ENCODE data around the gene NPC1.
"Not testable (repeated sequence)": the region's sequence is repeated elsewhere in the genome, so short reads cannot be mapped to it uniquely, and the experiment has no call there.

NPC1 gene

DNA sequence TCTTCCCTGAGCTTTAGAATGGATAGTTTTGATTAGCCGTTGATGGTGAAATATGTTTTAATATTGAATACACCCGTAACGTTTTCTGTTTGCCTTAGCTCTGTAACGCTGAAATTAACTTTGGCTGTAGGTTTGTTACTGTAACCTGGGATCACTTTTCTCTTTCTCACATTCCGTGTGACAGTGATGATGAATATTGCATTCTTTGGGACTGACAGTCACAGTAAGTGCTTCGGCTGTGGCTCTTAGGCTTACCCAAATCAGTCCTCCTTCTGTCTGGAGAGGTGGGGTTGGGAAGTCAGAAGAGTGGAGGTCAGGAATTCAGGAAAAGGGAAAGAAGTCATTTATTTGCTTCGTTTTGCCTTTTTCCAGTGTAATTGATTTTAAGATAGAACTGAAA, 65.0 kb downstream of the NPC1 start:
- Mint-ChIP-seq H3K9me3 (no peaks in the 10 kb centered on the region), H3K27ac (no peak overlapping the region), H3K27me3 (no peaks in the 10 kb centered on the region), H3K4me1 (peaks cover 8% of the 10 kb centered on the region), H3K36me3 (ENCODE audit: low read depth) (peaks cover 49% of the 10 kb centered on the region), H3K4me3 (no peak overlapping the region)
- DNase-seq = no peak
- ATAC-seq = no peak

DNA sequence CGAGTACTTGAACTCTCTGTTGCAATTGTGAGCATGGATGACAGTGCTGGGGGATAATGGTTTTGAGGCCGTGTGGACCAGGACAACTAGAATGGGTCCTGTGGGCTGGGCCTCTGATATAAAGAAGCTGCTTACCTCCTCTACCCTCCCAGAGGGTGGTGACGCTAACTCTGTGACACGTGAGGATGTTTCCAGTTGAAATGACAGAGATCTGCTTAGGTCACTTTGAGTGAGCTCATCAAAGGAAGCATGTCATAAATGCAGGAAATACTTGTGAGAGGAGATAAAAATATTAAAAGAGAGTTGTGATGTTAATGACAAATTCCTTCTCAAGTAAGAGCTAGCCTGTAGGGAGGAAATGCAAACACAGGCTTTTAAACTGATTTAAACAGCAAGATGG, 66.6 kb downstream of the NPC1 start:
- Mint-ChIP-seq H3K27me3 (no peaks in the 10 kb centered on the region), H3K9me3 (no peaks in the 10 kb centered on the region), H3K4me3 (no peak overlapping the region), H3K27ac (no peak overlapping the region), H3K36me3 (ENCODE audit: low read depth) (peaks cover 53% of the 10 kb centered on the region), H3K4me1 (peaks cover 8% of the 10 kb centered on the region)
- ATAC-seq (no peak), DNase-seq (no peak)

DNA sequence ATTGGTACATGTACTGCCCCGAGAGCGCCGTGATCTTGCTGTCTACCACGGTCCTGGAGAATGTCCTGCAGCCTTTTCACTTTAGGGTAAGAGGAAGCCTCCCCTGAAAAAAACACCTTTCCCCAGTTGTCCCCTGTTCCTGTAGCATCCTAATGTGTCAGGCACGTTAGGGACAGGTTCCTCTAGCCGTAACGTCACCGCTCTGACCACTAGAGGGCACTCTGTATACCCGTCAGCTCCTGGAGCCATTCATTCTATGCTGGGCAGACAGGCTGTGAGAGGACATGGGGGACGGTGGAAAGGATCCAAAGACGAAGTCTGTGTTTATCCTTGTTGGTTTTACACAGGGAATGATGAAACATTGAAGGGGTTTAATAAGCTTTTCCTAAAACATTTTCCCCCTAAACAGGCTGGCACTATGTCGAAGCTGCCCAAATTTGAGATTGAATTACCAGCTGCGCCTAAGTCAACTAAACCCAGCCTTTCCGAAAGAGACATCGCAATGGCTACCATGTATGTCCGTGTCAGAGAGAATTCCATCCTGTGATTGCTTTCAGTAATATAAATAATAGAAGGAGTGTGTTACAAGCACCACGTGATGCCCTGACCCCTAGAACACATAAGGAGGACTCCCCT, 70.3 kb downstream of the NPC1 start:
- DNase-seq = peak; percentile 73
- H3K27ac Mint-ChIP-seq = no peak overlapping the region
- no peaks in the 10 kb centered on the region for H3K27me3 Mint-ChIP-seq
- no peak overlapping the region for H3K4me3 Mint-ChIP-seq
- no peaks in the 10 kb centered on the region for H3K9me3 Mint-ChIP-seq
- peaks cover 44% of the 10 kb centered on the region for H3K36me3 Mint-ChIP-seq (ENCODE audit: low read depth)
- peak; percentile 99 for ATAC-seq
- H3K4me1 Mint-ChIP-seq = peaks cover 12% of the 10 kb centered on the region

DNA sequence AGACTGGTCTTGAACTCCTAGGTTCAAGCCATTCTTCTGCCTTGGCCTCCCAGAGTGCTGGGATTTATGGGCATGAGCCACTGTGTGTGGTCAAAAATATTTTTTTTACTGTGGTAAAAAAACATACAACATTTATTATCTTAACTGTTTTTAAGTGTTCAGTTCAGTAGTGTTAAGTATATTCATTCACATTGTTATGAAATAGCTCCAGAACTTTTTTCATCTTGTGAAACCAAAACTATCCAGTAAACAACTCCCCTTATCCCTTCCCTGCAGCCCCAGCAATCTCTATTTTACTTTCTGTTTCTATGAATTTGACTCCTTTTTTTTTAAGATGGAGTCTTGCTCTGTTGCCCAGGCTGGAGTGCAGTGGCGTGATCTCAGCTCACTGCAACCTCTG, 73.7 kb downstream of the NPC1 start:
- H3K4me3 Mint-ChIP-seq = no peak overlapping the region
- H3K4me1 Mint-ChIP-seq = peaks cover 14% of the 10 kb centered on the region
- ATAC-seq (no peak), DNase-seq (no peak)
- peaks cover 47% of the 10 kb centered on the region for H3K36me3 Mint-ChIP-seq (ENCODE audit: low read depth)
- H3K27me3 Mint-ChIP-seq = no peaks in the 10 kb centered on the region
- no peaks in the 10 kb centered on the region for H3K9me3 Mint-ChIP-seq
- H3K27ac Mint-ChIP-seq = peak overlapping the region; percentile 29

DNA sequence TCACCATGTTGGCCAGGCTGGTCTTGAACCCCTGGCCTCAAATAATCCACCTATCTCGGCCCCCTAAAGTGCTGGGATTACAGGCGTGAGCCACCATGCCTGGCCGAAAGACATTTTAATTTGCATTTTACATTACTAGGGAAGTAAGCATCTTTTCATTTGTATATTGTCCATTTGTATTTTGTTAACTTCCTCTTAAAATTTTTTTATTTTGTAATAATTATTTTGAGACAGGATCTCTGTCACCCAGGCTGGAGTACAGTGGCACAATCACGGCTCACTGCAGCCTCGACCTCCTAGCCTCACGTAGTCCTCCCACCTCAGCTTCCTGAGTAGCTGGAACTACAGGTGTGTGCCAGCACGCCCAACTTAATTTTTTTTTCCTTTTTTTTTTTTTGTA, 74.1 kb downstream of the NPC1 start:
- H3K4me3 Mint-ChIP-seq, H3K9me3 Mint-ChIP-seq, ATAC-seq, DNase-seq, H3K27me3 Mint-ChIP-seq: not testable (repeated sequence)
- peak overlapping the region; percentile 29 for H3K27ac Mint-ChIP-seq
- H3K4me1 Mint-ChIP-seq = peaks cover 17% of the 10 kb centered on the region
- H3K36me3 Mint-ChIP-seq (ENCODE audit: low read depth) = peaks cover 43% of the 10 kb centered on the region

DNA sequence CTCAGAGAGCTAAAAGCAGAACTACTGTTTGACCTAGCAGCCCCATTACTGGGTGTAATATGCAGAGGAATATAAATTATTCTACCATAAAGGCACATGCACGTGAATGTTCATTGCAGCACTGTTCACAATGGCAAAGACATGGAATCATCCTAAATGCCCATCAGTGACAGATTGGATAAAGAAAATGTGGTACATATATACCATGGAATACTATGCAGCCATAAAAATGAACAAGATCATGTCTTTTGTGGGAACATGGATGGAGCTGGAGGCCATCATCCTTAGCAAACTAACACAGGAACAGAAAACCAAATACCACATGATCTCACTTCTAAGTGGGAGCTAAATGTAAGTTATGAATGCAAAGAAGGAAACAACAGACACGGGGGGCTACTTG, 75.4 kb downstream of the NPC1 start:
- H3K27ac Mint-ChIP-seq, H3K9me3 Mint-ChIP-seq, ATAC-seq, H3K4me3 Mint-ChIP-seq, DNase-seq, H3K27me3 Mint-ChIP-seq: not testable (repeated sequence)
- H3K4me1 Mint-ChIP-seq = peaks cover 20% of the 10 kb centered on the region
- peaks cover 39% of the 10 kb centered on the region for H3K36me3 Mint-ChIP-seq (ENCODE audit: low read depth)

DNA sequence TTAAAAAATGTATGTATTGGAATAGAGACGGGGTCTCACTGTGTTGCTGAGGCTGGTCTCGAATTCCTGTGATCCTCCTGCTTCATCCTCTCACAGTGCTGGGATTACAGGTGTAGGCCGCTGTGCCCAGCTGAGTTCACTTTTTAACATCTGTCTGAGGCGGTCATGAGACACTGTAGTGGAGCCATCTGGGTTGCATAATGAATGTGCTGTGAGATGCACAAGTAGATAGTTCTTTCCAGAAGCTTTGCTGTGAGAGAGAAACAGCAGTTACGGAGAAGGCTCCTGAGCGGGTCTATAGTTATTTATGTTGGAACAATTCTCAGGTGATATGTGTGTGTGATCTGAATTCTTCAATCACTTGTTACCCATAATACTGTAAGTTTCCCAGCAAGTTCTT, 79.9 kb downstream of the NPC1 start:
- ATAC-seq (no peak), DNase-seq (no peak)
- Mint-ChIP-seq H3K4me3 (no peak overlapping the region), H3K27me3 (no peaks in the 10 kb centered on the region), H3K4me1 (peaks cover 35% of the 10 kb centered on the region), H3K27ac (no peak overlapping the region), H3K9me3 (no peaks in the 10 kb centered on the region), H3K36me3 (ENCODE audit: low read depth) (peaks cover 27% of the 10 kb centered on the region)

DNA sequence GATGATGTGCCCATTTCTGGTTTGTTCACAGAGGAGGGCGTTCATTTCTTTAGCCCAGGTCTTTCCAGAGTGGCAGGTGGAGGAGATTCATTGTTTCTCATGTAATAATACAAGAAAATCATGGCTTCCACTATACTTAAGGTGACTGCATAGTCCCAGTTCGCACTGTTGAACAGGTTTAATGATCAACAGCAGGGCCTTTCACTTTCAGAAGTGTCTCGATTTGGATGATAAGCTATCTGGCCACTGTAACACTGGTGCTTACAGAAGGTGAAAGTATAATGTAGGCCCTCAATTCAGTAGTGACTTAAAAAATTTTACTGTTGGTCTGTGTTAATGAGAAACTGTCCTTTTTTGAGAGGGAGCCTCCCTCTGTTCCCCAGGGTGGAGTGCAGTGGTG, 81.6 kb downstream of the NPC1 start:
- H3K4me1 Mint-ChIP-seq = peaks cover 35% of the 10 kb centered on the region
- DNase-seq = no peak
- H3K27me3 Mint-ChIP-seq = no peaks in the 10 kb centered on the region
- H3K27ac Mint-ChIP-seq = peak overlapping the region; percentile 90
- ATAC-seq = no peak
- peaks cover 13% of the 10 kb centered on the region for H3K36me3 Mint-ChIP-seq (ENCODE audit: low read depth)
- peak overlapping the region; percentile 96 for H3K4me3 Mint-ChIP-seq
- no peaks in the 10 kb centered on the region for H3K9me3 Mint-ChIP-seq

DNA sequence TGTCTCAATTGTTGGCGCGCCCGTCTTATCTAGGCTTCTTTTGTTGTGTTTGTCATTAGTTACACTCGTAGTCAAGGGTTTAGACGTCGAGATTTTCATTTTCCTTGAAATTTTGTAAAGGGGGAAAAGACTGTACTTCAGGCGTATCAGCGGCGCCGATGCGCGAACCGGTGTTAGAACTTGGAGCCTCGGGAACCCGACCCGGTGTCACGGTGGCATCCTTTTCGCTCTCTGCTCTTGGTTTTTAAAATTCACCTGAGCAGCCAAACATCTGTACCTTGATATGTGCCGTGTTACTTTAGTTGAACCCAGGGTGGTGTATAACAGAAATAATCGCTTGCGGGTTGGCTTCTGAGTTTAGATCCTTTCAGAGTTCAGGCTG, 82.4 kb downstream of the NPC1 start:
- DNase-seq (no peak), ATAC-seq (no peak)
- Mint-ChIP-seq H3K9me3 (no peaks in the 10 kb centered on the region), H3K27ac (peak overlapping the region; percentile 90), H3K4me1 (peaks cover 39% of the 10 kb centered on the region), H3K27me3 (no peaks in the 10 kb centered on the region), H3K36me3 (ENCODE audit: low read depth) (peaks cover 12% of the 10 kb centered on the region), H3K4me3 (peak overlapping the region; percentile 96)

DNA sequence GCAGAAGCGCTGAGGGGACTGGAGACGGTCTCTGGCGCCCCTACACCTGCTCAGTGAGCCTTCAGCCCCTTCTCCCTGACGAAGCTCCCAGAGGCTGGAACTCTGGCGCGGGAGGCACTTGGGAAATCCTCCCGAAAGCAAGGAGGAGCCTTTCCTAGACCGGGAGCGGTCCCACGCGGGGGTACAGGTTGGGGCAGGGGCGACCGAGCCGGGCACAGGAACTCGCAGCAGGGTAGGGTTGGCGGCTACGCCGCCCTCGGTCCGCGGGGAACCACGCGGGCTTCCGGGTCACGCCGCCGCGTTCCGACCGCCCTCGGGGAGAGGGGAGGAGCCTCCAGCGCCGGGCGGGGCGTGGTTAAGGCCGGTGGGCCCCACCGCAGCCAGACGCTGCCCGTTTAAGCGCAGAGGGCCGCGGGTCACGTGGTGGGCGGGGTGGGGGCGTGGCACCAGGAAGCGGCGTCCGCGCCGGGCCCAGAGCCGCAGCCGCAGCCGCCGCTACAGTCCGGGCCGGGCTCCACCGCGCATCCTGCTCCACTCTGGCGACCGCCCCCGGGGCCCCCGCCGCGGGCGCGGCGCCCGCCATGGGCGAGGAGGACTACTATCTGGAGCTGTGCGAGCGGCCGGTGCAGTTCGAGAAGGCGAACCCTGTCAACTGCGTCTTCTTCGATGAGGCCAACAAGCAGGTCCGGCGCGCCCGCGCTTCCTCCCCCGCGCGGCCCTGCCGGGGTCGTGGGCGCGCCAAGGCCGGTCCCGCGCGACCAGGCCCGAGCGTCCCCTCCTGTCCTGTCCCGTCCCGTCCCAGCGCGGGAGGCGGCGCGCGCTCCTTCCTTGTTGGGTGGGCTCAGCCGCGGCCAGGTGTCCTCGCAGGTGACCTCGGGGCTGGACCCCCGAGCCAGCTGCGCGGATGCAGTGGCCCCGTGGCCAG, 83.0 kb downstream of the NPC1 start, which contains the start of gene RMC1:
TSS of gene RMC1 (plus strand) at position 474 of the 925 bp plus-strand sequence. CDS start at position 582, 108 bp downstream.
- peak within 1 kb of the TSS; percentile 90 for H3K27ac Mint-ChIP-seq
- peaks cover 9% of the 10 kb centered on the region for H3K36me3 Mint-ChIP-seq (ENCODE audit: low read depth)
- peaks cover 44% of the 10 kb centered on the region for H3K4me1 Mint-ChIP-seq
- ATAC-seq (peak; percentile 89), DNase-seq (peak; percentile 99)
- H3K9me3 Mint-ChIP-seq = no peaks in the 10 kb centered on the region
- H3K4me3 Mint-ChIP-seq = peak within 1 kb of the TSS; percentile 96
- H3K27me3 Mint-ChIP-seq = no peaks in the 10 kb centered on the region

DNA sequence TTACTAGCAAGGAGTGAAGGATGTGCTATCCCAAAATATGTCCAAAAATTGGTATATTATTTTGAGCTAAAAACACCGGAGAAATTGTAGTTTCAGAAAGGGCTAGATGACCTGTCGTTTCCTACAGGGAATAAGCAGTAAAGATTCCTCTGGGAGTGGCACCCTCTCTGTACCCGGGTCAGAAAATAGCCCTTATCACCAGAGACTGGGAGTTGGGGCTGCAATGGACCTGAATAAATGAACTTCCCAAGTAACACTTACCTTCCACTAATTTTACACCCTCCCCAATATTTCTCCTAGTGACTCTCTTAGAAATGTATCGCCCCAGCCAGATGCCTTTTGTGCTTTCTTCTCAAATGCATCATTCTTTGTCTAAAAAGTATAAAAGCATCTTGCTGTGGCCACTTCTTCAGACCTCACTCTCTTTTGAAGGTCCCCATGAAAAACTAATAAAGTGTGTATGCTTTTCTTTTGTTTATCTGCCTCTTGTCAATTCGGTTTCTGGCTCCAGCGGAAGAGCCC, 83.7 kb downstream of the NPC1 start:
- no peak for DNase-seq
- ATAC-seq = no peak
- peaks cover 49% of the 10 kb centered on the region for H3K4me1 Mint-ChIP-seq
- H3K27ac Mint-ChIP-seq = peak overlapping the region; percentile 88
- no peaks in the 10 kb centered on the region for H3K27me3 Mint-ChIP-seq
- H3K4me3 Mint-ChIP-seq = peak overlapping the region; percentile 82
- H3K36me3 Mint-ChIP-seq (ENCODE audit: low read depth) = peaks cover 5% of the 10 kb centered on the region
- no peaks in the 10 kb centered on the region for H3K9me3 Mint-ChIP-seq

DNA sequence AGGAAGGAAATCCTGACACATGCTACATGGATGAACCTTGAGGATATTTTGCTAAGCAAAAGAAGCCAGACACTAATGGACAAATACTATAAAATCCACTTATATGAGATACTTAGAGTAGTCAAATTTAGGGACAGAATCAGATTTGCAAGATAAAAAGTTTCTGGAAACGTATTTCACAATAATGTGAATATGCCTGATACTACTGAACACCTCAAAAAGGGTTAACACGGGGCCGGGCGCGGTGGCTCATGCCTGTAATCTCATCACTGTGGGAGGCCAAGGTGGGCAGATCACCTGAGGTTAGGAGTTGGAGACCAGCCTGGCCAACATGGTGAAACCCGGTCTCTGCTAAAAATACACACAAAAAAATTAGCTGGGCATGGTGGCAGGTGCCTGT, 84.7 kb downstream of the NPC1 start:
- DNase-seq (no peak), ATAC-seq (no peak)
- Mint-ChIP-seq H3K4me1 (peaks cover 46% of the 10 kb centered on the region), H3K9me3 (no peaks in the 10 kb centered on the region), H3K4me3 (no peak overlapping the region), H3K36me3 (ENCODE audit: low read depth) (peaks cover 5% of the 10 kb centered on the region), H3K27ac (no peak overlapping the region), H3K27me3 (no peaks in the 10 kb centered on the region)

DNA sequence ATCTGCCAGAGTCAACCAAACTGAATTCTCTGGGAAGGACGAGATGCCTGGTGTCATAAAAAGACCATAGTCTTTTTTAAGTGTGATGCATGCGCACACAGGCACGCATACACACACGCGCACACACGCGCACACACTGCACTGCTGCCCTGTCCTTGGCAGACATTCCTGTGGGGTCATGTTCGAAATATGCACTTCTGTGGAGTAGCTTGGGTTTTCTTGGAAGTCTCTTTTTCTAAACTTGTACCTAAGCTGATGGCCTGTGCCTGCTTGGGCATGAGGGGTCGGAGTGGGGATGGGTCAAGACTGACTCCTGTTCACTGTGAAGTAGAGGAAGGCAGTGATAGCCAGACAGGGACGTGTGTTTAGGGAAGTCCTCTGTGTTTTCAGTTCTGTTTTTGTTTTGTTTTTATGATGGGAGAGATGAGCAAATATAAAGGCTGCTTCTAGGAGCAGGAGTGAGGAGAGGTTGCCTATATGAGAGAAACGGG, 87.0 kb downstream of the NPC1 start:
- no peak overlapping the region for H3K4me3 Mint-ChIP-seq
- H3K36me3 Mint-ChIP-seq (ENCODE audit: low read depth) = no peaks in the 10 kb centered on the region
- DNase-seq (no peak), ATAC-seq (no peak)
- no peaks in the 10 kb centered on the region for H3K27me3 Mint-ChIP-seq
- peaks cover 37% of the 10 kb centered on the region for H3K4me1 Mint-ChIP-seq
- H3K27ac Mint-ChIP-seq = peak overlapping the region; percentile 21
- no peaks in the 10 kb centered on the region for H3K9me3 Mint-ChIP-seq

DNA sequence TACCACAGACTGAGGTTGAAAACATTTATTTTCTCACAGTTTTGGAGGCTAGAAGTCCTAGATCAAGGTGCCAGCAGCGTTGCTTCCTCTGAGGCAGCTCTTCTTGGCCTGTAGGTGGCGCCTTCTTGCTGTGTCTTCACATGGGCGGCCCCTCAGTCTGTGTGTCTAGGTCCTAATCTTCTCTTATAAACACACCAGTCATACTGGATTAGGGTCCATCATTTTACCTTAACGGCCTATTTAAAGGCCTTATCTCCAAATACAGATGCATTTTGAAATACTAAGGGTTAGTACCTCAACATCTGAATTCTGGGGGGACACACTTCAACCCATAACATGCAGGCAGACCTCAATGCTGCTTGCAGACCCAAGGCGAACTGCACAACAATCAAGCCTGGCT, 87.4 kb downstream of the NPC1 start:
- ATAC-seq (peak; percentile 62), DNase-seq (peak; percentile 77)
- Mint-ChIP-seq H3K4me3 (no peak overlapping the region), H3K27me3 (no peaks in the 10 kb centered on the region), H3K27ac (peak overlapping the region; percentile 8), H3K4me1 (peaks cover 33% of the 10 kb centered on the region), H3K36me3 (ENCODE audit: low read depth) (no peaks in the 10 kb centered on the region), H3K9me3 (no peaks in the 10 kb centered on the region)

DNA sequence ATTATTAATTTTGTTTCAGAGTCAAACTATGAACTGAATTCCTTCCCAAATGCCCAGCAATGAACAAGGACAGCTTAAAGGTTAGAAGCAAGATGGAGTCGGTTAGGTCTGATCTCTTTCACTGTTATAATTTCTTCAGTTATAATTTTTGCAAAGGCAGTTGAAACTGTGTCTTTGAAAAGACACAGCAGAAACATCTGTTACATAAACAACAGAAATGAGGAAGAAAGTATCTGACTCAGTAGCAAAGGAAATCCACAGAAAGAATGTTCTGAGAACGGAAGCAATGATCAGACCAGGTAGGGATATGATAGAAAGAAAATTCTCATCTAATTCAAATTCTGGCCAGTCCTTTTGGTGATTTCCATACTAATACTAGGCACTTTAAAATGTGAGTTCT, 88.2 kb downstream of the NPC1 start:
- ATAC-seq (no peak), DNase-seq (no peak)
- Mint-ChIP-seq H3K9me3 (no peaks in the 10 kb centered on the region), H3K36me3 (ENCODE audit: low read depth) (no peaks in the 10 kb centered on the region), H3K4me3 (no peak overlapping the region), H3K27me3 (no peaks in the 10 kb centered on the region), H3K4me1 (peaks cover 32% of the 10 kb centered on the region), H3K27ac (no peak overlapping the region)
